K562 (cell line): Measurements from ENCODE around the gene MBD6. TPM values are rescaled to one million over a fixed set of nuclear protein-coding genes. Genes with fewer than 3 reads are reported as not detected.
A peak's percentile ranks its signal among the peaks of the same experiment; 100 is the strongest.

Experiments used
- ATAC-seq: fragments of 200-7000 bp; cut with Tn5 transposase; 3 replicates; pipeline ENCODE4 v1.9.1; 2020; ENCODE audit warnings: moderate library complexity
- BruUV-seq: library from RNA; stranded (reverse); fragments of 400-500 nt; replicated peaks from 2 replicates; lab custom pipeline; 2021; lab: Mats Ljungman, UMichigan
- CTCF ChIA-PET: fragments of 300-600 bp; formaldehyde crosslinking; extraction: SDS; loops from one replicate; lab custom pipeline; 2021; ENCODE audit warnings: low intra/inter-chr PET ratio; lab: Yijun Ruan, JAX
- POLR2A ChIA-PET: fragments of 300-600, 350-650 bp; sonication (Branson Sonifier 250); formaldehyde crosslinking; extraction: SDS; loops from one replicate; lab custom pipeline; 2021; ENCODE audit warnings: antibody characterized with exemption, inconsistent platforms; lab: Yijun Ruan, JAX
- DNase-seq, 4 experiments: peaks; one replicate each; pipeline versions ENCODE4 v3.0.0 to v3.0.0-alpha.2; 2011 to 2018; ENCODE audit warnings: low spot score in 3 of 4, mixed read lengths in 3 of 4; ENCODE audit errors: extremely low read depth in 1 of 4
- FAIRE-seq: peaks from 2 replicates; lab custom pipeline; 2011; peaks lifted over from hg19 to GRCh38; lab: Jason Lieb, UNC
- H2AFZ ChIP-seq: 2 replicates; pipeline ENCODE4 v1.6.0; 2011; ENCODE audit warnings: low read depth, low read length, control low read depth, inconsistent platforms
- H3K27ac ChIP-seq: fragments of 200-600 bp; 3 replicates; pipeline ENCODE4 v1.8.0; 2011; ENCODE audit warnings: low read depth, mild to moderate bottlenecking, control low read depth, inconsistent platforms, low read length, moderate library complexity, mixed read lengths; ENCODE audit errors: extremely low read depth
- H3K27me3 ChIP-seq, 2 experiments: fragments of 300-600 bp in 1 of 2; 2 replicates in 1 of 2; 3 replicates in 1 of 2; pipeline versions ENCODE4 v1.6.0 to v1.8.0; 2011; ENCODE audit warnings: inconsistent platforms in 2 of 2, low read length in 2 of 2, mild to moderate bottlenecking in 1 of 2, mixed read lengths in 1 of 2, moderate library complexity in 1 of 2; ENCODE audit not compliant: control insufficient read depth in 2 of 2, insufficient read depth in 2 of 2
- H3K36me3 ChIP-seq: fragments of 300-600 bp; 3 replicates; pipeline ENCODE4 v1.8.0; 2011; ENCODE audit warnings: mild to moderate bottlenecking, low read length, inconsistent platforms; ENCODE audit not compliant: control insufficient read depth, insufficient read depth
- H3K4me1 ChIP-seq, 2 experiments: fragments of 200-600 bp in 1 of 2; replicated peaks in 1 of 2; 2 replicates in 1 of 2; 3 replicates in 1 of 2; pipeline versions ENCODE4 v1.5.1 to v1.8.0; 2011; ENCODE audit warnings: inconsistent platforms in 2 of 2, low read length in 2 of 2, mild to moderate bottlenecking in 1 of 2, mixed read lengths in 1 of 2, moderate library complexity in 1 of 2; ENCODE audit not compliant: control insufficient read depth in 2 of 2, insufficient read depth in 2 of 2
- H3K4me2 ChIP-seq: 2 replicates; pipeline ENCODE4 v1.6.1; 2011; ENCODE audit warnings: low read length, control low read depth, inconsistent platforms, mixed read lengths; ENCODE audit not compliant: insufficient read depth
- H3K4me3 ChIP-seq: fragments of 200-600 bp; sonication (generic), shearing (Covaris generic); 2 replicates; pipeline ENCODE4 v1.5.1; 2016; ENCODE audit warnings: control low read depth, inconsistent platforms
- H3K79me2 ChIP-seq: fragments of 200-600 bp; 3 replicates; pipeline ENCODE4 v1.8.0; 2011; ENCODE audit warnings: low read length, inconsistent platforms; ENCODE audit not compliant: control insufficient read depth, insufficient read depth
- H3K9ac ChIP-seq, 2 experiments: 2 replicates each; pipeline versions ENCODE4 v1.6.0 to v1.6.1; 2011; ENCODE audit warnings: low read depth in 2 of 2, low read length in 2 of 2, control low read depth in 1 of 2, inconsistent platforms in 1 of 2, mild to moderate bottlenecking in 1 of 2, mixed read lengths in 1 of 2; ENCODE audit not compliant: insufficient read depth in 1 of 2
- H3K9me1 ChIP-seq: one replicate; pipeline ENCODE4 v1.6.0; 2011; ENCODE audit warnings: inconsistent platforms, mild to moderate bottlenecking, low read length, moderate library complexity; ENCODE audit not compliant: control insufficient read depth, insufficient read depth
- H3K9me3 ChIP-seq: replicated peaks from 2 replicates; pipeline ENCODE4 v1.5.1; 2011; ENCODE audit warnings: low read depth, low read length, inconsistent platforms; ENCODE audit not compliant: control insufficient read depth, insufficient read depth
- H4K20me1 ChIP-seq: replicated peaks from 2 replicates; pipeline ENCODE4 v1.6.1; 2011; ENCODE audit warnings: low read length, inconsistent platforms, mixed read lengths; ENCODE audit not compliant: control insufficient read depth, insufficient read depth
- CCNT2 ChIP-seq: IDR thresholded peaks from 2 replicates; pipeline ENCODE4 v1.6.1; 2011; ENCODE audit warnings: borderline replicate concordance, low read depth, mild to moderate bottlenecking, moderate library complexity, mixed read lengths, low read length; ENCODE audit not compliant: insufficient read length; ENCODE audit errors: extremely low read depth
- FOXK2 ChIP-seq, 2 experiments: fragments of 450-650 bp; IDR thresholded peaks in 1 of 2; conservative IDR thresholded peaks in 1 of 2; 2 replicates each; pipeline ENCODE4 v1.6.1; 2016; ENCODE audit warnings: low read depth in 2 of 2, mild to moderate bottlenecking in 1 of 2
- JUND ChIP-seq, 2 experiments: IDR thresholded peaks; 2 replicates in 1 of 2; 3 replicates in 1 of 2; pipeline ENCODE4 v1.6.1; 2011; ENCODE audit warnings: borderline replicate concordance in 2 of 2, low read depth in 2 of 2, low read length in 2 of 2, improper control_type of control experiment in 1 of 2, missing biosample characterization in 1 of 2, missing genetic modification characterization in 1 of 2, missing genetic modification reagents in 1 of 2
- LCOR ChIP-seq: sonication (generic); formaldehyde crosslinking; IDR thresholded peaks from 2 replicates; pipeline ENCODE4 v1.8.0; 2022; ENCODE audit warnings: mild to moderate bottlenecking, missing genetic modification reagents
- LEF1 ChIP-seq: fragments of 450-650 bp; IDR thresholded peaks from 2 replicates; pipeline ENCODE4 v1.6.1; 2016; ENCODE audit warnings: mild to moderate bottlenecking
- MAX ChIP-seq: sonication (generic); formaldehyde crosslinking; IDR thresholded peaks from 2 replicates; pipeline ENCODE4 v1.9.0; 2022; ENCODE audit warnings: mild to moderate bottlenecking, missing genetic modification reagents
- MAZ ChIP-seq, 2 experiments: fragments of 450-650 bp in 1 of 2; sonication (generic) in 1 of 2; formaldehyde crosslinking; IDR thresholded peaks in 1 of 2; conservative IDR thresholded peaks in 1 of 2; 2 replicates each; pipeline versions ENCODE4 v1.4.0 to v1.5.0; 2020; ENCODE audit warnings: mild to moderate bottlenecking in 1 of 2, missing genetic modification reagents in 1 of 2
- PCBP2 ChIP-seq: fragments of 200-400 bp; formaldehyde crosslinking; IDR thresholded peaks from 2 replicates; pipeline ENCODE4 v1.6.1; 2018; ENCODE audit warnings: low read length, low read depth, mild to moderate bottlenecking, moderate library complexity; ENCODE audit not compliant: poor library complexity, severe bottlenecking
- U2AF2 ChIP-seq: fragments of 200-400 bp; formaldehyde crosslinking; optimal IDR thresholded peaks from 2 replicates; pipeline ENCODE3; 2017; ENCODE audit warnings: low read depth, mild to moderate bottlenecking, low read length
- UBTF ChIP-seq, 2 experiments: IDR thresholded peaks; 2 replicates each; pipeline ENCODE4 v1.6.1; 2012; ENCODE audit warnings: improper control_type of control experiment in 2 of 2, low read depth in 2 of 2, low read length in 2 of 2, borderline replicate concordance in 1 of 2
- VEZF1 ChIP-seq: fragments of 200-800 bp; sonication (Bioruptor generic); IDR thresholded peaks from 2 replicates; pipeline ENCODE4 v1.6.1; 2017; ENCODE audit warnings: missing genetic modification characterization, missing compliant biosample characterization
- ZBTB17 ChIP-seq: fragments of 450-650 bp; formaldehyde crosslinking; IDR thresholded peaks from 2 replicates; pipeline ENCODE4 v1.4.0; 2020; ENCODE audit warnings: mild to moderate bottlenecking
- ZNF140 ChIP-seq: fragments of 250-450 bp; sonication (Bioruptor Pico); IDR thresholded peaks from 2 replicates; pipeline ENCODE4 v1.8.0; 2021; ENCODE audit warnings: moderate library complexity, mild to moderate bottlenecking, inconsistent platforms
- ZNF311 ChIP-seq: fragments of 250-450 bp; sonication (Bioruptor Pico); IDR thresholded peaks from 2 replicates; pipeline ENCODE4 v1.4.0; 2020; ENCODE audit warnings: mild to moderate bottlenecking, moderate library complexity
- ZNF384 ChIP-seq: IDR thresholded peaks from 2 replicates; pipeline ENCODE4 v1.6.1; 2012; ENCODE audit warnings: low read depth, low read length, improper control_type of control experiment
- WGBS: fragments of 100-300 bp; shearing (Covaris generic); methylation state at CpG from one replicate; pipeline ENCODE4 v1.1.6; 2016; ENCODE audit warnings: low coverage, mixed read lengths; ENCODE audit not compliant: insufficient coverage; ENCODE audit errors: missing lambda C conversion rate; 5-methylcytosine and 5-hydroxymethylcytosine counted together
- in situ Hi-C: fragments of 300-500 bp; cut with MboI; formaldehyde crosslinking; loops from 4 replicates; pipeline ENCODE4 v1.15.0; 2018; ENCODE audit warnings: inconsistent platforms, mixed read lengths
- intact Hi-C: fragments of 100-400 bp; cut with micrococcal nuclease; formaldehyde crosslinking; loops from 2 replicates; pipeline ENCODE4 v1.14.2; 2022
- polyA plus RNA-seq, 8 experiments: library from polyadenylated mRNA; depleted of rRNA in 4 of 8; stranded (reverse) in 5 of 8; unstranded in 3 of 8; fragments of >200 nt; fragmentation: Nextera tagmentation in 2 of 8; fragmentation: Illumina TruSeq in 1 of 8; extraction: Ambion mirVana in 2 of 8; extraction: Trizol in 1 of 8; gene quantifications; 2 replicates each; pipeline versions ENCODE4 v1.2.1 to v1.2.3, GENCODE V29; 2011 to 2014; ENCODE audit warnings: inconsistent platforms in 1 of 8, missing spikeins in 1 of 8
- total RNA-seq, 7 experiments: library from RNA; depleted of rRNA in 6 of 7; stranded (reverse); fragments of >200 nt in 6 of 7; fragmentation: Illumina TruSeq in 2 of 7; extraction: Trizol in 2 of 7; gene quantifications; 2 replicates each; pipeline versions ENCODE4 v1.2.1 to v1.2.3, GENCODE V29; 2011 to 2021; ENCODE audit warnings: low replicate concordance in 1 of 7

The MBD6 gene
- total and polyA plus RNA-seq, 9 of the 15 experiments (the other 6 are each of a cell fraction or from before 2014, with no cell fraction given), result 2.0 to 54.8 (median 3.8) TPM

GRCh38 chr12:57552306-57552651, 29.7 kb downstream of the MBD6 start (continued):
- peak; percentile 95 for TF ChIP-seq VEZF1 (CRISPR knock-in tag)
- TF ChIP-seq ZBTB17 (CRISPR knock-in tag), result no peak
- no peak for TF ChIP-seq ZNF140 (CRISPR knock-in tag)
- TF ChIP-seq CCNT2, result peak; percentile 92
- TF ChIP-seq LEF1, result peak; percentile 11; the same call in 1 of the 2 replicates
- peak; percentile 27; the same call in 1 of the 2 replicates for TF ChIP-seq ZNF311 (CRISPR knock-in tag)
- TF ChIP-seq, all 486 proteins: peak for 77

GRCh38 chr12:57552835-57553313, 30.2 kb downstream of the MBD6 start:
- Histone ChIP-seq H3K4me3 (peak overlapping the region; percentile 69), H3K4me2 (peak overlapping the region; percentile 89), H2AFZ (peak overlapping the region; percentile 78), H3K9me3 (no peaks in the 10 kb centered on the region), H3K4me1 (peaks cover 50 to 63% of the 10 kb centered on the region in 2 experiments), H3K79me2 (peaks cover 58% of the 10 kb centered on the region), H4K20me1 (no peaks in the 10 kb centered on the region), H3K9me1 (no peaks in the 10 kb centered on the region), H3K27me3 (no peaks in the 10 kb centered on the region), H3K27ac (peak overlapping the region; percentile 90), H3K9ac (peak overlapping the region; percentile 72 to 84; a peak in 3 of 4 replicates), H3K36me3 (peaks cover 17% of the 10 kb centered on the region)
- BruUV-seq, result no TSS peak
- intact Hi-C loops, result loop anchor here (2.0 kb wide), 1 partner anchor 14 kb away; no protein-coding TSS in a partner anchor
- POLR2A ChIA-PET, result interaction anchor here (0.5 to 4.2 kb wide), 16 partner anchors 9 to 369 kb away, joined by 3 to 38 read pairs (median 3); partner anchors contain the start of genes ARHGEF25, DDIT3, EEF1AKMT3 and METTL1
- 1% methylated on average over 5 of the region's 6 CpGs for WGBS
- peak; percentile 24 to 81 (median 51) for DNase-seq
- peak; percentile 51 for ATAC-seq
- peak; percentile 87 for FAIRE-seq
- in situ Hi-C loops, result no loop called here
- CTCF ChIA-PET, result interaction anchor here (0.6 kb wide), 1 partner anchor 23 kb away, joined by 3 read pairs; no protein-coding TSS in a partner anchor
- TF ChIP-seq MAZ (CRISPR knock-in tag; conservative IDR thresholded peaks at IDR 0.05 in 1 of 2, IDR thresholded peaks at IDR 0.05 in 1 of 2), result 0 out of 4 replicates have a peak, but pooled peaks of 1 of the 2 experiments have one; percentile 0
- TF ChIP-seq U2AF2, result no peak
- no peak for TF ChIP-seq PCBP2
- TF ChIP-seq JUND (IDR thresholded peaks at IDR 0.05; ENCODE audit: borderline replicate concordance, low read depth, low read length), result peak; percentile 77
- peak; percentile 39; the same call in 1 of the 3 replicates for TF ChIP-seq JUND (tag; IDR thresholded peaks at IDR 0.05; ENCODE audit: borderline replicate concordance, low read depth, low read length)
- peak in 1 of 2 experiments; percentile 59; a peak in 2 of 4 replicates for TF ChIP-seq FOXK2 (conservative IDR thresholded peaks at IDR 0.05 in 1 of 2, IDR thresholded peaks at IDR 0.05 in 1 of 2; ENCODE audit: low read depth in 2 of 2)
- TF ChIP-seq MAX, result peak; percentile 47
- no peak for TF ChIP-seq ZNF384
- TF ChIP-seq LCOR, result peak; percentile 65; the same call in 1 of the 2 replicates
- TF ChIP-seq UBTF (IDR thresholded peaks at IDR 0.05; ENCODE audit: borderline replicate concordance in 1 of 2, low read depth in 2 of 2, low read length in 2 of 2), result 0 out of 4 replicates have a peak, but pooled peaks of 1 of the 2 experiments have one; percentile 43
